Glutamatergic neuron (in vitro differentiated cells): ENCODE data around the gene ABLIM3. TPM values are rescaled to one million over a fixed set of nuclear protein-coding genes. Genes with fewer than 3 reads are reported as not detected.

Experiments used
- DNase-seq: peaks from one replicate; pipeline ENCODE4 v3.0.0; 2022
- H3K27ac Mint-ChIP-seq: one replicate; pipeline ENCODE4 v1.8.0; 2020; ENCODE audit warnings: mild to moderate bottlenecking, mixed read lengths, inconsistent platforms; ENCODE audit not compliant: unreplicated experiment
- H3K27me3 Mint-ChIP-seq: one replicate; pipeline ENCODE4 v1.8.0; 2020; ENCODE audit warnings: mild to moderate bottlenecking, moderate library complexity, mixed read lengths, inconsistent platforms; ENCODE audit not compliant: unreplicated experiment
- H3K36me3 Mint-ChIP-seq: one replicate; pipeline ENCODE4 v1.8.0; 2020; ENCODE audit warnings: mild to moderate bottlenecking, mixed read lengths, inconsistent platforms; ENCODE audit not compliant: unreplicated experiment
- H3K4me1 Mint-ChIP-seq: one replicate; pipeline ENCODE4 v1.8.0; 2020; ENCODE audit warnings: mild to moderate bottlenecking, low read depth, mixed read lengths, inconsistent platforms; ENCODE audit not compliant: unreplicated experiment
- H3K4me3 Mint-ChIP-seq: one replicate; pipeline ENCODE4 v1.8.0; 2020; ENCODE audit warnings: mild to moderate bottlenecking, mixed read lengths, inconsistent platforms; ENCODE audit not compliant: unreplicated experiment
- H3K9me3 Mint-ChIP-seq: one replicate; pipeline ENCODE4 v1.8.0; 2020; ENCODE audit warnings: mild to moderate bottlenecking, moderate library complexity, mixed read lengths, inconsistent platforms; ENCODE audit not compliant: unreplicated experiment
- CTCF ChIP-seq: fragments of 200-600 bp; sonication (generic); IDR thresholded peaks from one replicate; pipeline ENCODE4 v1.5.0; 2021; ENCODE audit not compliant: partially characterized antibody, unreplicated experiment
- total RNA-seq: library from RNA; stranded (reverse); fragmentation: NEBNext Ultra II Directional; extraction: Animal tissue kit (Norgen Biotek cat#: 25700); gene quantifications from one replicate; pipeline ENCODE4 v1.2.1, GENCODE V29; 2021; ENCODE audit not compliant: unreplicated experiment

Gene ABLIM3
- total RNA-seq, 1 donor from 2014 or later, result 19.0 TPM

GRCh38 chr5:149145138-149145537, 3.8 kb downstream of the ABLIM3 start:
- Mint-ChIP-seq H3K27me3 (no peaks in the 10 kb centered on the region), H3K36me3 (no peaks in the 10 kb centered on the region), H3K27ac (no peak overlapping the region), H3K4me1 (peaks cover 3% of the 10 kb centered on the region), H3K9me3 (peaks cover 2% of the 10 kb centered on the region), H3K4me3 (no peak overlapping the region)
- no peak for TF ChIP-seq CTCF
- no peak for DNase-seq

GRCh38 chr5:149147676-149148075, 6.4 kb downstream of the ABLIM3 start:
- DNase-seq, result no peak
- peaks cover 7% of the 10 kb centered on the region for H3K4me1 Mint-ChIP-seq
- H3K27me3 Mint-ChIP-seq, result no peaks in the 10 kb centered on the region
- no peak overlapping the region for H3K27ac Mint-ChIP-seq
- H3K36me3 Mint-ChIP-seq, result no peaks in the 10 kb centered on the region
- H3K4me3 Mint-ChIP-seq, result no peak overlapping the region
- no peak for TF ChIP-seq CTCF
- H3K9me3 Mint-ChIP-seq, result peaks cover 2% of the 10 kb centered on the region

GRCh38 chr5:149149942-149150341, 8.6 kb downstream of the ABLIM3 start:
- peaks cover 28% of the 10 kb centered on the region for H3K4me1 Mint-ChIP-seq
- H3K4me3 Mint-ChIP-seq, result no peak overlapping the region
- no peak overlapping the region for H3K27ac Mint-ChIP-seq
- TF ChIP-seq CTCF, result no peak
- peaks cover 11% of the 10 kb centered on the region for H3K9me3 Mint-ChIP-seq
- peaks cover 9% of the 10 kb centered on the region for H3K27me3 Mint-ChIP-seq
- no peak for DNase-seq
- no peaks in the 10 kb centered on the region for H3K36me3 Mint-ChIP-seq

- H3K4me1 Mint-ChIP-seq, result peaks cover 33% of the 10 kb centered on the region
- H3K9me3 Mint-ChIP-seq, result peaks cover 9% of the 10 kb centered on the region
- no peaks in the 10 kb centered on the region for H3K36me3 Mint-ChIP-seq
- peaks cover 9% of the 10 kb centered on the region for H3K27me3 Mint-ChIP-seq
- no peak for TF ChIP-seq CTCF
- H3K4me3 Mint-ChIP-seq, result no peak overlapping the region
- DNase-seq, result no peak
- H3K27ac Mint-ChIP-seq, result no peak overlapping the region
These were observed 9.2 kb downstream of the ABLIM3 start for GRCh38 chr5:149150457-149150856.

GRCh38 chr5:149151717-149152116, 10.4 kb downstream of the ABLIM3 start:
- Mint-ChIP-seq H3K4me3 (no peak overlapping the region), H3K27me3 (peaks cover 9% of the 10 kb centered on the region), H3K36me3 (no peaks in the 10 kb centered on the region), H3K4me1 (peaks cover 39% of the 10 kb centered on the region), H3K9me3 (peaks cover 9% of the 10 kb centered on the region), H3K27ac (peak overlapping the region; percentile 18)
- no peak for DNase-seq
- TF ChIP-seq CTCF, result peak; percentile 34
